Measurements from ENCODE around the gene PPP1R14C. TPM values are rescaled to one million over a fixed set of nuclear protein-coding genes. Genes with fewer than 3 reads are reported as not detected.

Gene PPP1R14C
- total RNA-seq, 2 experiments from 2014 or later = 0.10 TPM

DNA sequence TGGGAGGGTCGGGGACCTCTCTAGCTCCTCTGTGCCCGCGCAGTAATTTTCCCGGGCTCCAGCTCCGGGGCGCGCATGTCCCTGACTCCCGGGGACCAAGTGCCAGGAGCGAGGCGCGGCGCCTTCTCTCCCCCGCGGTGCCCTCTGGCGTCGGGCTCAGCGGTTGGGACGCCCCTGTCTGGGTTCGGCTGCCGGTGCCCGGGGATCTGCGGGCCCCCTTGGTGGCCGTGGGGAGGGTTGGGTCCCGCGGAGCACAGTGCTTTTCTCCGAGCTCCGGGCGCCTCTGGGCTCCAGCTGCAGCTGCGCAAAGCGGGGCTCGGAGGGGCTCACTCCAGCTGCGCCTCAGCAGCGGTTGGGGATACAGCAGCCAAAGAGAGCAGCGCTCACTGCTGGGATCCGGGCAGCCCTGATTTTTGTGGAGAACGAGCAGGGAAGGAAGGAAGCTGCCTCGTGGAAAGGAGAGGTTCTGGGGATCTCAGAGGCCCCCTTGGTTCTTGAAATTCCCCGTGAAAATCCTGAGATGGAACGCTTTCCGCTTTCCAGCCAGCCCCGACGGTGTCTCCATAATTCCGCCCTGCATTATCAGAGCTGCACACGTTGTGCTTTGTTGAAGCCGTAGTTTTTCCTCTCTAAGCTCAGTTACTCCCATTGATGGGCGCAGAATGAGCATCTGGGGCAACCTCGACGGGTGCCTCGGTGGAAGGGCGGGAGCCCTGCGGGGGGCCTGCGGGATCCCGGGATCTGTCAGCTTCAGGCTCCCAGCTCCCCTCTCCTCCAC, 861 bp downstream of the PPP1R14C start:
- no peak for DNase-seq
- CTCF ChIA-PET = interaction anchor here (2.6 kb wide), 1 partner anchor 10 kb away, joined by 7 read pairs; no protein-coding TSS in a partner anchor
- Mint-ChIP-seq H3K27me3 (peaks cover 70% of the 10 kb centered on the region), H3K27ac (no peak overlapping the region), H3K4me3 (peak overlapping the region; percentile 51), H3K36me3 (ENCODE audit: low read depth) (no peaks in the 10 kb centered on the region), H3K4me1 (peaks cover 14% of the 10 kb centered on the region), H3K9me3 (no peaks in the 10 kb centered on the region)
- POLR2A ChIA-PET = no interaction called here

DNA sequence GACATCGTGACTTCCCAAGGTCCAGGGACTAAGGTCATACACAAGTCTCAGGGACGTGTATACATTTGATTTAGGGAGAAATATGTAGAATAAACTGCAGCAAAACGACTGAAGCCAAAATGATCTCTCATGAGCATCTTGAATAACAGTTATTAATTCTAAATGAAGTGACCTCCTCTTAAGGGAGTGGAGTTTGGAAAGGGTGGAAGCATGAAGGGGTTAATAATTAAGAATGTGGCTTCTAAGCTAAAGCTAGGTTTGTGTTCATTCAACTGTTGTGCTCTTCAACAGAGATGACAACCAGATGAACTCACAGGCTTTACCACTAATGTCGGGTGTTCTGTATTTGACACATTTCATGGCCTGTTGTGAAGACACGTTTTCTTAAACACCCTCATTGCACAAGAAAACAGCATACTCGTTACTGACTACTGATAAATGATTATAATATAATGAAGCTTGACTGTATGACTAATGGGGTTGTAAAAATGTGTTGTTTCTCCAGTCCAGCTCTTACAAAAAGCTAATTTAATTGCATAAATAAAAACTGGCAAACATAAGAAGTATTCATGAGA, 1.5 kb downstream of the PPP1R14C start:
- Mint-ChIP-seq H3K36me3 (ENCODE audit: low read depth) (no peaks in the 10 kb centered on the region), H3K4me3 (peak overlapping the region; percentile 51), H3K9me3 (no peaks in the 10 kb centered on the region), H3K4me1 (peaks cover 14% of the 10 kb centered on the region), H3K27me3 (peaks cover 67% of the 10 kb centered on the region), H3K27ac (no peak overlapping the region)
- ChIA-PET POLR2A (no interaction called here), CTCF (interaction anchor here (2.6 kb wide), 1 partner anchor 9 kb away, joined by 7 read pairs; no protein-coding TSS in a partner anchor)
- no peak for DNase-seq

DNA sequence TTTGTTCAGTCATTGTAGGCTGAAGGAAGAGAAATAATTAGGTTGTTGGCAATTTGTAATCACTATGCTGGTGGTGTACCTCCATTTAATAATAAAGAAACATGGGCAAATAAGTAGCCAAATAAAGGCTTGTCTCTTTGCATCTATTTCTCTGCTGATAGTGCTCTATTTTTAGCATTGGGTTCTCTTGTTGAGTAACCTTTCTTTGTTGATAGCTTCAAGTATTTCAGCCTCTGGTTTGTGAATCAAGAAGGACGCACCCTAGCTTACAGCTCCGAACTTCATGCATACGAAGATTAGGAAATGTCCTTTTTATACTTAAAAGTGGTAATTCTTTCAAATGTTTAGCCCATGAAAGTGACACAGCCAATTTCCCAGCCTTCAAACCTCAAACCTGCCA, 2.6 kb downstream of the PPP1R14C start:
- no peak overlapping the region for H3K27ac Mint-ChIP-seq
- CTCF ChIA-PET = interaction anchor here (2.6 kb wide), 1 partner anchor 8 kb away, joined by 7 read pairs; no protein-coding TSS in a partner anchor
- peaks cover 14% of the 10 kb centered on the region for H3K4me1 Mint-ChIP-seq
- no peaks in the 10 kb centered on the region for H3K36me3 Mint-ChIP-seq (ENCODE audit: low read depth)
- no peak overlapping the region for H3K4me3 Mint-ChIP-seq
- POLR2A ChIA-PET = no interaction called here
- DNase-seq = no peak
- peaks cover 68% of the 10 kb centered on the region for H3K27me3 Mint-ChIP-seq
- H3K9me3 Mint-ChIP-seq = no peaks in the 10 kb centered on the region

DNA sequence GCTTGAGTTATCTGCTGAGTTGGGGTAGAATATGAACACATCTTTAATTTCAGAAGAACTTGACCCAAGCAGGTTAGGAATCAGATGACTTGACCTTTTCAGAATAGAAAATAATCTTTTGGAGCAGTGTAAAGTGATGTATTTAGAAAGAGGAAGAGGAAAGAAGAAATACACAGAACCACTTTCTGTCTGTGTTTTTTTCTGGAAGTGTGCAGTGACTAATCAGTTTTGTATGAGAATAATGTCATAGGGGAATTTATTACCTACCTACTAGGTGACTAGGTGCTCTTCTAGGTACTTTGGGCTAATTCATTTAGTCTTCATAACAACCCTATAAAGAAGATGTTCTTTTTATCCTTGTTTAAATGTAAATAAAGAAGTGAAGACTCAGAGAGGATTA, 3.0 kb downstream of the PPP1R14C start:
- ChIA-PET POLR2A (no interaction called here), CTCF (no interaction called here)
- no peaks in the 10 kb centered on the region for H3K9me3 Mint-ChIP-seq
- no peak for DNase-seq
- H3K27ac Mint-ChIP-seq = no peak overlapping the region
- H3K27me3 Mint-ChIP-seq = peaks cover 68% of the 10 kb centered on the region
- no peak overlapping the region for H3K4me3 Mint-ChIP-seq
- H3K36me3 Mint-ChIP-seq (ENCODE audit: low read depth) = no peaks in the 10 kb centered on the region
- H3K4me1 Mint-ChIP-seq = peaks cover 14% of the 10 kb centered on the region

DNA sequence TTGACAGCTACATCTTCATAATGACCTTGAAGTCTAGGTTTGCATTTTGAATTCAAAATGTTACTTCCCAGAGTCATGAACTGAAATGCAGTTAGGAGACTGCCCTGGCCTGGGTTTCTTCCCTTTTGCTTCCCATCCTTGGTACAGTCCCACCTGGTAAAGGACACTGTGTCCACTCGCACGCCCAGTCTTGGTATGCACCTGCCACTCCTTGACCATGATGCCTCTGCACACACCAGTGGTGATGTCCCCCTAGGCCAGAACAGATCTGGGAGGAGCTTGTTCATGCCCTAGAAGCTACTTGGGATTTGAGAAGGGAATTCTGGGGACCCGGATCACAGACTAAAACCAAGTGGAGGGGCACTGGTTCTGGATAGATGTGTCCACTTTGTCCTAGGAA, 3.6 kb downstream of the PPP1R14C start:
- H3K4me3 Mint-ChIP-seq = no peak overlapping the region
- no peaks in the 10 kb centered on the region for H3K9me3 Mint-ChIP-seq
- H3K4me1 Mint-ChIP-seq = peaks cover 14% of the 10 kb centered on the region
- DNase-seq = no peak
- ChIA-PET POLR2A (no interaction called here), CTCF (no interaction called here)
- H3K27ac Mint-ChIP-seq = no peak overlapping the region
- no peaks in the 10 kb centered on the region for H3K36me3 Mint-ChIP-seq (ENCODE audit: low read depth)
- H3K27me3 Mint-ChIP-seq = peaks cover 68% of the 10 kb centered on the region

DNA sequence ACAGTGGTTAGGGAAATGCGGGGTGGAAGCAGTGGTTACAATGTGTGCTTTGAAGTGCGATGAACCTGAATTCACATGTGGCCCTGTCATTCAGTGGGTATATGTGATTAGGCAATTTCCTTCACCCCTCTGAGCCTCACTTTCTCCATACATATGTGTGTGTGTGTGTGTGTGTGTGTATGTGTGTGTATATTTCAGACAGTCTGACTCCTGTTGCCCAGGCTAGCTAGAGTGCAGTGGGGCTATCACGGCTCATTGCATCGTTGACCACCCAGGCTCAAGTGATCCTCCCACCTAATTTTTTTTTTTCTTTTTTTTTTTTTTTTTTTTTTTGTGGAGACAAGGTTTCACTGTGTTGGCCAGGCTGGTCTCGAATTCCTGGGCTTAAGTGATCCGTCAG, 6.3 kb downstream of the PPP1R14C start:
- Mint-ChIP-seq H3K36me3 (ENCODE audit: low read depth) (no peaks in the 10 kb centered on the region), H3K4me3 (no peak overlapping the region), H3K9me3 (no peaks in the 10 kb centered on the region), H3K4me1 (peaks cover 17% of the 10 kb centered on the region), H3K27ac (no peak overlapping the region), H3K27me3 (peaks cover 74% of the 10 kb centered on the region)
- POLR2A ChIA-PET = no interaction called here
- DNase-seq = no peak
- CTCF ChIA-PET = no interaction called here

DNA sequence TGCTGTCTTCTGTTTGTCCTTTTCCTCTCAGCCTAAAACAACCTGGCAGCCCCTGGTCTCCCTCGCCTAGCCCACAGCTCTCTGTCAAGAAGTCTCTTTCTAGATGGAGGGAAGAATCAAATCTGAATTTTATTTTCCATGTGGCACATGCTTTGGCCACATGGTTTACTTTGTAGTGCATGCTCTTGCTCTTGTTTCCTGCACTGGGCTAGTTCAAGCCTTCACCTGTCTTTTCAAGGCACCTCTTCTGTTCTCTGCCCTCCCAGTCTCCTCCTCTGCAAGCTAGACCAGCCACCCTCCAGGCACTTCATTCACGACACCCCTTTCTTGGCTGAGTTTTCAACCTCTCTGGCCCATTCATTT, 7.6 kb downstream of the PPP1R14C start:
- Mint-ChIP-seq H3K27me3 (peaks cover 66% of the 10 kb centered on the region), H3K9me3 (no peaks in the 10 kb centered on the region), H3K36me3 (ENCODE audit: low read depth) (no peaks in the 10 kb centered on the region), H3K4me1 (peaks cover 18% of the 10 kb centered on the region), H3K4me3 (no peak overlapping the region), H3K27ac (no peak overlapping the region)
- no peak for DNase-seq
- POLR2A ChIA-PET = no interaction called here
- CTCF ChIA-PET = no interaction called here

DNA sequence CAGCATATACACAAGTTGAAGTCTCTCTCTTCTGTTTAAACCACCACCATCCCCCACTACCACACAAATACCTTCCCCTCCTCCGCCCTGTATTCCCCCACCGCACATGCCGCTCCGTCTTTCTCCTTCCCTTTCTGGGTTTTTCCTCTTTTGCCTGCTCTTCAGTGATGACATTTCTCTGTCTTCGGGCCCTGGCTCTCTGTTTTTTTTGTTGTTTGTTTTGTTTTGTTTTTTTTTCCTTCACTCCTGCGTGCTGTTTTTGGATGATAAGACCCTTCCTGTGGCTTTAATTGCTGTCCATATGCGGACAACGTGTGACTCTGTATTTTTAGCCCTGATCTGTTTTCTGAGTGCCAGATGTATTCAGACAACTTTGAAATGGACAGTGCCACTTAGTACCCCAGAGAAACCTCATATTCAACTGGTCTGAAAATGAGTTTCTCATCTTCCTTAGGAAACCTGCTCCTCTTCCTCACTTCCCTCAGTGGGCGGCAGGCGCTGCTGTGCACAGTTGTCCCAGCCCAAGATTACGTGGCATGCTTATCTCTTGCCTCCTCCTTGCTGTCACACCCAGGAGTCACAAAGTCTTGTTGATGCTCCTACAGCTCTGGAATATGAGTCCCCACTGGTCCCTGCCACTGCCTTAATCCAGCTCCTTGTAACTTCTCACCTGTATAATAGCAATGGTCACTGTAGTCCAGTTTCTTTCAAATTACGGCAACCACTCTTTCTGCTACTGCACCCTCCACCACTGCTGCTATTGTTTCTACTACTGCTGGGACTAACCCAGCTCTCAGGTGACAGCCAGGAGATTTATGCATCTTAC, 8.2 kb downstream of the PPP1R14C start:
- Mint-ChIP-seq H3K4me3 (no peak overlapping the region), H3K4me1 (peaks cover 16% of the 10 kb centered on the region), H3K27me3 (peaks cover 62% of the 10 kb centered on the region), H3K27ac (no peak overlapping the region), H3K9me3 (no peaks in the 10 kb centered on the region), H3K36me3 (ENCODE audit: low read depth) (no peaks in the 10 kb centered on the region)
- CTCF ChIA-PET = interaction anchor here (0.7 kb wide), 1 partner anchor 245 kb away, joined by 3 read pairs; no protein-coding TSS in a partner anchor
- POLR2A ChIA-PET = no interaction called here
- no peak for DNase-seq

DNA sequence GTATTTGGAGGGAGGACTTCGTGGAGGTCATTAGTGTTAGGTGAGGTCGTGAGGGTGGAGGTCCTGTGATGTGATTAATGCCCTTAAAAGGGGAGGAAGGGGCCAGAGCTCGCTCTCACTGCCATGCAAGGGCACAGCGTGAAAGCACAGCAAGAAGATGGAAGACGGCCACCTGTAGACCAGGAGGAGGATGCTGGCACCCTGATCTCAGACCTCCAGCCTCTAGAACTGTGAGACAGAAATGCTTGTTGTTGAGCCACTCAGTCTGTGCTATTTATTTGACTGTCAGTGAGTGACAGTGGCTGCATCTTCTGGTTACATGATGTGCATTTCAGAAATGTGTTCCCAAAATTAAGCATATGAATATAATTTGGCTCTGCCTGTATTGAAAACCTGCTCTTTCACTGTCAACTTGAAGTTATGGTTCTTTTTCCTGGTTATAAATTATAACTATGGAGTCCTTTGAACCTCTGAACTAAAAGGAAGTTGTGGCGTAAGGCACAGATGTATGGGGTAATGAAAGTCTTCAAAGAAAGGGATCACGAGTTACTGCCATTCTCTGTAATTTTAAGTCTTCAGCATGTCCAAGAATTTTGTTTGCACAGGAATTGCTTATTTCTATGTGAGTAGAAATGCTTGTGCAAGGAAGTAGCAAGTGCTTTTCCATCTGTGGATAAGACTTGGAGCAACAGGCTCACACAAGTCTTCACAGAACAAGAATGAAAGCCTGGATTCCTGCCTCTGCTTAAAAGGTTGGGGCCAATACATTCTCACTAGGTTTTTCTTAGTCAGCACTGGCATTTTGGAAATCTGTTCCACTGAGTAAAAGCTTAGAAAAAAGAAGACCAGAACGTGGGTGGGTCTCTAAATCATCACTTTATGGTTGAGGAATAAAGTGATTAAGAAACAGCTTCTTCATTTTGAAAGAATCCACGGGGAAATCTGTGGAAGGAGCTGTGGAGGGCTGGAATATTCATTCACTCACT, 10.3 kb downstream of the PPP1R14C start:
- CTCF ChIA-PET = interaction anchor here (1.7 kb wide), 1 partner anchor 9 kb away, joined by 7 read pairs; no protein-coding TSS in a partner anchor
- Mint-ChIP-seq H3K36me3 (ENCODE audit: low read depth) (no peaks in the 10 kb centered on the region), H3K27me3 (peaks cover 54% of the 10 kb centered on the region), H3K9me3 (no peaks in the 10 kb centered on the region), H3K4me3 (no peak overlapping the region), H3K4me1 (peaks cover 29% of the 10 kb centered on the region), H3K27ac (no peak overlapping the region)
- POLR2A ChIA-PET = no interaction called here
- no peak for DNase-seq

DNA sequence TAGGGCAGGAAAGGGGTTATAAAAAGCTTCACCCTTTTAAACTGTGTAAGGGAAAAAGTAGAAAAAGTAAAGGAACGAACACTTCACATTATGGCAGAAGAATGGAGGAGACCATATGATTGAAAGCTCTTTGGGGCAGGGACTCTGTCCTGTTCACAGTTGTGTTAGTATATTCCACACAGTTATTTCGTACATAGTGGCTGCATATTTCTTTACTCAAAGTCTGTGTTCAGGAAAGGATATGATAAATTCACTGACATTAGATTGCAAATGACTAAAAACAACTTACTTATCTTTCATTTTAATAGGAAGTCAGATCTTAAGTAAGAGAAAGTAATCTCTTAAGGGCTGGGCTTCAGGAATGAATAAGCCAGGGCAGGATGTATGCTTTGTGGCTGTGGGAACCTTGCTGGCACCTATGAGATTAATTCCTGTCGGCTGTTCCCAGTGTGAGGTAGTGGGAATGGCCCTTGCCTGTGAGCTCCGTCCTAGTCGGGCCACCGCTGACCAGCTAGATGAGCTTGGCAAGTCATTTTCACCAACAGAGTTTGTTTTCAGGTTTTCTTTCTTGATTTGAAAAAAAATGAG, 11.2 kb downstream of the PPP1R14C start:
- POLR2A ChIA-PET = interaction anchor here (0.6 kb wide), 1 partner anchor 18 kb away, joined by 3 read pairs; no protein-coding TSS in a partner anchor
- DNase-seq = no peak
- Mint-ChIP-seq H3K36me3 (ENCODE audit: low read depth) (no peaks in the 10 kb centered on the region), H3K4me3 (no peak overlapping the region), H3K9me3 (no peaks in the 10 kb centered on the region), H3K27me3 (peaks cover 53% of the 10 kb centered on the region), H3K4me1 (peaks cover 29% of the 10 kb centered on the region), H3K27ac (no peak overlapping the region)
- CTCF ChIA-PET = interaction anchor here (1.7 kb wide), 1 partner anchor 10 kb away, joined by 7 read pairs; no protein-coding TSS in a partner anchor

DNA sequence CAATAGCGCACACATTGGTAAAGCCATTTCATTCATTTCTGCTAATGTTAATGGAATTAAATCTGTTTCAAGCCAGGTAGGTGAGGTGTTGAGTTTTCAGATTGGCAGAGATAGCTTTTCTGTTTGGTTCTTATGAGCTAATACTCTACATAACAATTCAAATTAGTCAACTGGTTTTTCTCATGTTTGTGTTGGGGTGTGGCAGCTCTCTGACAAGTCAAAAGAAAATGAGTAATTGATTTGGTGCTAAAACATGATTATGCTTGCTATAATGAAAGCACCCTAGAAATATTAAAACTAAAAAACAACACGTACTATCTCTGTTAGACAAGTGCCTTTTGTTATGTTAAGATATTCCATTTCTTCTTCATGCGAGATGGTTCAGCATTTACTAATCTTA, 13.6 kb downstream of the PPP1R14C start:
- Mint-ChIP-seq H3K27me3 (peaks cover 43% of the 10 kb centered on the region), H3K9me3 (no peaks in the 10 kb centered on the region), H3K27ac (no peak overlapping the region), H3K36me3 (ENCODE audit: low read depth) (no peaks in the 10 kb centered on the region), H3K4me3 (no peak overlapping the region), H3K4me1 (peaks cover 29% of the 10 kb centered on the region)
- CTCF ChIA-PET = no interaction called here
- POLR2A ChIA-PET = interaction anchor here (0.6 kb wide), 1 partner anchor 440 kb away, joined by 3 read pairs; no protein-coding TSS in a partner anchor
- no peak for DNase-seq

DNA sequence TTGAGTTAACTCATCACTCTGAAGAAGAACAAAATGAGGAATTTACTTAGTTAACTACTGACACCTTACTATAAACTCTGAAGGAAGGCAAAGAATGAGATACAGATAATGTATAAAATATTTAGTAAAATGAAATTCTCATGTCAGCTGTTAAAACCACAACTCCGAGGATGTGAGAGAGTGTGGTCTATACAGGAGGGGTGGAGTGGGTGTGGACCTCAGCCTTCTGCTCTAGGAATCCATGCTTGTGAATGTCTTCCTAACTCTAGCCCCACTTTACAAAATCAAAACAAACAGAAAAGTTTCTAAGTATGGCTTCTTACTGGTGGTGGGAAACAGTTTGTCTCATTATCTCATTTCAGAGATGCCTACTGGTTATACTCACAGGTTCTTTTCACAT, 14.2 kb downstream of the PPP1R14C start:
- CTCF ChIA-PET = no interaction called here
- H3K27me3 Mint-ChIP-seq = peaks cover 44% of the 10 kb centered on the region
- POLR2A ChIA-PET = no interaction called here
- H3K4me1 Mint-ChIP-seq = peaks cover 29% of the 10 kb centered on the region
- H3K27ac Mint-ChIP-seq = no peak overlapping the region
- no peak for DNase-seq
- no peaks in the 10 kb centered on the region for H3K36me3 Mint-ChIP-seq (ENCODE audit: low read depth)
- H3K4me3 Mint-ChIP-seq = no peak overlapping the region
- H3K9me3 Mint-ChIP-seq = no peaks in the 10 kb centered on the region
